HK-2 (cell line): ENCODE measurements around the gene TLR9.
"Not testable (repeated sequence)": the region's sequence is repeated elsewhere in the genome, so short reads cannot be mapped to it uniquely, and the experiment has no call there.

Experiments used
- DNase-seq: peaks from one replicate; pipeline ENCODE4 v3.0.0-alpha.2; 2018; ENCODE audit not compliant: unreplicated experiment

TLR9 gene, protein sequence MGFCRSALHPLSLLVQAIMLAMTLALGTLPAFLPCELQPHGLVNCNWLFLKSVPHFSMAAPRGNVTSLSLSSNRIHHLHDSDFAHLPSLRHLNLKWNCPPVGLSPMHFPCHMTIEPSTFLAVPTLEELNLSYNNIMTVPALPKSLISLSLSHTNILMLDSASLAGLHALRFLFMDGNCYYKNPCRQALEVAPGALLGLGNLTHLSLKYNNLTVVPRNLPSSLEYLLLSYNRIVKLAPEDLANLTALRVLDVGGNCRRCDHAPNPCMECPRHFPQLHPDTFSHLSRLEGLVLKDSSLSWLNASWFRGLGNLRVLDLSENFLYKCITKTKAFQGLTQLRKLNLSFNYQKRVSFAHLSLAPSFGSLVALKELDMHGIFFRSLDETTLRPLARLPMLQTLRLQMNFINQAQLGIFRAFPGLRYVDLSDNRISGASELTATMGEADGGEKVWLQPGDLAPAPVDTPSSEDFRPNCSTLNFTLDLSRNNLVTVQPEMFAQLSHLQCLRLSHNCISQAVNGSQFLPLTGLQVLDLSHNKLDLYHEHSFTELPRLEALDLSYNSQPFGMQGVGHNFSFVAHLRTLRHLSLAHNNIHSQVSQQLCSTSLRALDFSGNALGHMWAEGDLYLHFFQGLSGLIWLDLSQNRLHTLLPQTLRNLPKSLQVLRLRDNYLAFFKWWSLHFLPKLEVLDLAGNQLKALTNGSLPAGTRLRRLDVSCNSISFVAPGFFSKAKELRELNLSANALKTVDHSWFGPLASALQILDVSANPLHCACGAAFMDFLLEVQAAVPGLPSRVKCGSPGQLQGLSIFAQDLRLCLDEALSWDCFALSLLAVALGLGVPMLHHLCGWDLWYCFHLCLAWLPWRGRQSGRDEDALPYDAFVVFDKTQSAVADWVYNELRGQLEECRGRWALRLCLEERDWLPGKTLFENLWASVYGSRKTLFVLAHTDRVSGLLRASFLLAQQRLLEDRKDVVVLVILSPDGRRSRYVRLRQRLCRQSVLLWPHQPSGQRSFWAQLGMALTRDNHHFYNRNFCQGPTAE

DNA sequence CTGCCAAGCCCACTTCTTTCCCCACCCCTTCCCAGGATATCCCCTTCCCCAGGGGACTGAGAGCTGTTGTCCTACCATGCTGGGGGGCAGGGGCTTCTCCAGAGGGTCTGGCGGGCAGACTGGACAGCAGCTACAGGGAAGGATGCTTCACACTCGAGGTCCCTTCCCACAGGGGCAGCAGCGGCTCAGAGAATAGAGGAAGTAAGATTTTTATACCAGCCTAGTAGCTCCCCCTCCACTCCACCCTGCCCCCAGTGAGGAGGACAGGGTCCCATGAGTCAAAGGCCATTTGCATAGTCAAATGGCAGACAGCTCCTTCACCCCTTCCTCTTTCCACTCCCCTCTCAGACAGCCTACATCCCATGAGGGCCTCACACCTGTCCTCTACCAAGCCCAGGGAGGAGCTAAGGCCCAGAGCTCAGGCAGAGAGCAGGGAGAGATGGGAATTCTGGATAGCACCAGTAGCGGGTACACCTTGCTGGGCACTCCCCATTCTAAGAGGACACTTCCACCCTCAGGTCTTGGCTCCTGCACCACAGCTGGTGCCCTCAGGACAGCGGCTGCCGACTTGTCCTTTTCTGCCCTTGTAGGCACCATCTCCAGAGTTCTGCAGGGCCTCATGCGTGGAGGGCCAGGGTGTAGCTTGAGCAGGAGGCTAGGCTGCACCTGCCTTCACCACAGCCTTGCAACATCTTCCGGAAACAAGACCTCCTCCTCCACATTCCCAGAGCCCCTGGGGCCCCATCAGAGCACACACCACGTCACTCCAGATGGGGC lies at the start of gene TLR9:
TLR9 (minus strand) TSS at position 194 of the 777 bp plus-strand sequence; CDS start at position 78, 116 bp downstream.
- no peak for DNase-seq

DNA sequence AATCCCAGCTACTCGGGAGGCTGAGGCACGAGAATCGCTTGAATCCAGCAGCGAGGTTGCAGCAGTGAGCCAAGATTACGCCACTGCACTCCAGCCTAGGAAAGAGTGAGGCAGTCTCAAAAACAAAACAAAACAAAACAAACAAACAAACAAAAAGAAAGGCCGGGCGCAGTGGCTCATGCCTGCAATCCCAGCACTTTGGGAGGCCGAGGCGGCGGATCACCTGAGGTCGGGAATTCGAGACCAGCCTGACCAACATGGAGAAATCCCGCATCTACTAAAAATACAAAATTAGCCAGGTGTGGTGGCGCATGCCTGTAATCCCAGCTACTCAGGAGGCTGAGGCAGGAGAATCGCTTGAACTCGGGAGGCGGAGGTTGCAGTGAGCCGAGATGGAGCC lies 49.3 kb upstream of the TLR9 start:
- not testable (repeated sequence) for DNase-seq

DNA sequence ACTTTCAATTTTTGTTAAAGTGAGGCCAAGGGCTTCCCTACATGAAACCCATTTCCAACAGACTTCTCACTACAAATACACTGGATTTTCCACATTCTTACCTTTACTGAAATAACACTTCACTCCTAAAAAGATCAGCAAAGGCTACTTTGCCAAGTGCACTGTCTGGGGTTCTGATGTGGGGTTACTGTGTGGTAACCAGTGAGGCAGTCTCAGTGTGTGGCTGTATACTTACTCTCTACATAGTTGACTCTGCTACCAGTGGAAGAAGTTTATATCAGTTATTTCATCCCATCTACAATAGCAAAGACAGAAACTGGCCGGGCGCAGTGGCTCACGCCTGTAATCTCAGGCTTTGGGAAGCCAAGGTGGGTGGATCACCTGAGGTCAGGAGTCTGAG lies 47.4 kb upstream of the TLR9 start:
- no peak for DNase-seq

DNA sequence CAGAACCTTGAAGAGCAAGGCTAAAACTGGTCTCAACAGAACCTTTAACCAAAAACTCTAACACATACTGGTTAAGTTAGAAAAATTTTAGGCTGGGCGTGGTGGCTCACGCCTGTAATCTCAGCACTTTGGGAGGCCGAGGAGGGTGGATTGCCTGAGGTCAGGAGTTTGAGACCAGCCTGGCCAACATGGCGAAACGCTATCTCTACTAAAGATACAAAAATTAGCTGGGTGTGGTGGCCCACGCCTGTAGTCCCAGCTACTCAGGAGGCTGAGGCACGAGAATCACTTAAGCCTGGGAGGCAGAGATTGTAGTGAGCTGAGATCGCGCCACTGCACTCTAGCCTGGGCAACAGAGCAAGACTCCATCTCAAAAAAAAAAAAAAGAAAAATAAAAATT lies 46.7 kb upstream of the TLR9 start:
- DNase-seq = not testable (repeated sequence)

DNA sequence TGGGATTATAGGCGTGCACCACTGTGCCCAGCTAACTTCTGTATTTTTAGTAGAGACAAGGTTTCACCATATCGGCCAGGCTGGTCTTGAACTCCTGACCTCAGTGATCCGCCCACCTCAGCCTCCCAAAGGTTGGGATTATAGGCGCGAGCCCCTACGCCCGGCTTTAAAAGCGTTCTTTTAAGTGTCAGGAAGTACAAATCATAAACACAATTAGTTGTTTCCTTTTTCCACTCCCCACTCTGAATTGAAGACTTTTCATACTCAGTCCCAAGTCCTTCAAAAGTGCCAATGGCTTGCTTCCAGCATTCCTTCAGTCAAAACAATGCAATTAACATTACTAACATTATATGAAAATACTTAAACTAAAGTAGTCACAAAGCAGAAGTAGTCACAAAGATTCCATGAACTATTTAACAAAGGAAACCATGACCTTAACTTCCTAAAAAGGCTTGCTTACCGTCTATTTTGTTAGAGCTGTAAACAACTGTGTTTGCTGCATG lies 44.9 kb upstream of the TLR9 start:
- no peak for DNase-seq

DNA sequence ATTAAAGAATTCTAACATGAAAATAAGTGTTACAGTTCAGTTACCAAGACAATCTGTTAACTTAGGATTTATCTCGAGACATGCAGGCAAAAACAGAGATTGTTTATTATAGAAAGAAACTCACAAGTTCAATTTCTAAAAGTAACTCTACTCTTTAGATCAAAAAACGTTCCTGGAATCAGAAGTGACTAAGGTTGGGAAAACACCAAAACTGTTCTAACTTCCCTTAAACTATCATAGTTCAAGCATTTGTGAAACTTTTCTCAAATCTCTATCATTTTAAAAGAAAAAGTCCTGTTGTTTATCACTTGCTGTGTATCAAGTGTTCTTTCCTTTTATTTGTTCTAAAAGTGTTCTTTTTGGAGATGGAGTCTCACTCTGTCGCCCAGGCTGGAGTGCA lies 44.3 kb upstream of the TLR9 start:
- no peak for DNase-seq

DNA sequence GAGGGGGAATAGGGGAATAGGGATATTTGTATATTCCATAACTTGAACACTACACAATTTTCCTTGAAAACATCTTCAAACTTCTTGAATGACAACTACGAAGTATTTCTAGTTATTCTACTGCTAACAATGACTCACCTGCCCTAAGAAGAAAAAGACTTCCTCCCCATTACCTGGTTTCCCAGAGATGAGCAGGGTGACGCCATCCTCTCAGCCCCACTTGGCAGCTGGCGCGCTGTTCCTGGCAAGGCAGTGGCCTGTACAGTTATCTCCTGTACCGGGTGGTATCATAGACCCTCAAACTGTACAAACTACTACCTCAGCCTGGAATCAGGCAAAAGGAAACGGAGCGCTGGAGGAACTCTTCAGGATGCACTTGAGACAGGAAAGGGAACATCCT lies 42.6 kb upstream of the TLR9 start:
- DNase-seq = no peak

DNA sequence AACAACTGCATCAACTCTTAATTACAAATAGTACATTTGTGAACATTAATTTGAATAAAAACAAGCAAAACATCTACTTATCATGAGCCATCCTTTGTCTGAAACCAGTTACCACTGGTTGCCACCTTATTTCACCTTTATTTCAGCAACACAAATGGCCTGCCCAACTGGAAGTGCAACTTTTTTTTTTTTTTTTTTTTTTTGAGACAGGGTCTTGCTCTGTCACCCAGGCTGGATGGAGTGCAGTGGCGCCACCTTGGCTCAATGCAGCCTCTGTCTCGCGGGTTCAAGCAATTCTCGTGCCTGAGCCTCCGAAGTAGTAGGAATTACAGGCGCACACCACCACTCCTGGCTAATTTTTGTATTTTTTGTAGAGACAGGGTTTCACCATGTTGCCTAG lies 39.9 kb upstream of the TLR9 start:
- no peak for DNase-seq

DNA sequence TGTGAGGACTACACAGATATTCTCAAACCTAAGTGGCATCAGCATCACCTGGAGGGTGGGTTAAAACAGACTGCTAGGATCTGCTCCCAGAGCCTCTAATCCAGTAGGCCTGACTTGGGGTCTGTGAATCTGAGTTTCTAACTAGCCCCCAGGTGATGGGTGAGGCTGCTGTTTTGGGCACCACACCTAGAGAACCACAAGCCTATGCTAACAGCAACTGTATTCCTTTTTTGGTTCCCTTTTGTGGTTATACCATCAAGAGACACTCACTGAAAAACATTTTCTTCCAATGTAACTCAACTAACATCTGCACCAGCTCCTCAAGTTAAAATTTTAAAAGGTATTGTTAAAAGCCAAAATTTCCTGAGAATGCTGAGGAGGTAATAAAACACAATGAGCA lies 37.0 kb upstream of the TLR9 start:
- no peak for DNase-seq

DNA sequence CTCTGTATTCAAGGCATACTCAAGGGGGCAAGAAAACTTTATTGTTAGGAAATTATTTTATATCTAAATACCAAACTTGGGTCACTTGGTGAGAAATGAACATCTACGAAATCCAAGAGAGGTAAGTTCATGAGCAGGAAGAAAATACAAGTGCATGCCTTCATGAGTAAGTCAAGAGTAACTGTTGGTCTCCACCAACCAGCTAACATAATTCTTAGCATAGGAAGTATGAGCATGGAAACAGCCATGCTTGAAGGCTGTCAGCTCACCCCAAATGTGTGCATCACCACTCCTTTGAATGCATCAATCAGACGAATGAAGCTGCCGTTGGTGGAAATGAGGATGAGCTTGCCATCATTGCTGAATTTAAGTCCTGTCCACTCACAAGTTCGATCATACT lies 34.0 kb upstream of the TLR9 start:
- DNase-seq = no peak

DNA sequence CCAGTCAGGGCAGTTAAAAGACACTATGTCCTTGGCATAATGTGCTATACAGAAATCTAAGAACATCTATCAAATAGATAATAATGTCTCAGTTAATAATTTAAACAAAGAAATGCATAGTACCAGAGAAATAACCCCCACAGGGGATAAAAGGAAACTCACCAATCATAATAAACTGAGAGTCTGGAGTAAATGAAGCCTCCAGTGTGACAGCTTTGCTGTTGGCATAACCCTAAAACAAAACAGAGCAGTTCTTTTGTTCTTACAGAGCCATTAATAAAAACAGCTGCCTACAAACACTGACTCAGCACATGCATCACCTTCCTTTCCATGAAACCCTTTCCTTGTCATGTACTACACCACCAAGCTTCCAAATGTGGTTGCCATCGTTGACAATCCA lies 33.6 kb upstream of the TLR9 start:
- no peak for DNase-seq

DNA sequence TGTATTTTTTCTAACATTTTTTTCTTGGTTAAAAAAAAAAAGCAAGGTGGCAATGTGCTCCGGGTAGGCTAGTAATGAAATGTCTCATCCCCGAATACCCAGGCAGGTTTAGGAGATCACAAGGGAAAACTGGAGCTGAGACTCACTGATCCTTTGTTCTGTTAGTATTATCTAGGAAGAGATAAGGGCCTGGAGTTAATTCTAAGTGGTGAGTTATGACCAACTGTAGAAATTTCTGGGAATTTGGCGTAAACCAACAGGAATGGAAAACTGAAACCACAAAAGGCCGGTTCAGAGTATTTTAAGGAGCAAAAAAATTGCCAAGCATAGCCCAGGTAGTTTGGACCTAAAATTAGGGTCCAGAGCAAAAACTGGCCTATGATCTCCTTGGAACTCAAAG lies 32.5 kb upstream of the TLR9 start:
- no peak for DNase-seq

DNA sequence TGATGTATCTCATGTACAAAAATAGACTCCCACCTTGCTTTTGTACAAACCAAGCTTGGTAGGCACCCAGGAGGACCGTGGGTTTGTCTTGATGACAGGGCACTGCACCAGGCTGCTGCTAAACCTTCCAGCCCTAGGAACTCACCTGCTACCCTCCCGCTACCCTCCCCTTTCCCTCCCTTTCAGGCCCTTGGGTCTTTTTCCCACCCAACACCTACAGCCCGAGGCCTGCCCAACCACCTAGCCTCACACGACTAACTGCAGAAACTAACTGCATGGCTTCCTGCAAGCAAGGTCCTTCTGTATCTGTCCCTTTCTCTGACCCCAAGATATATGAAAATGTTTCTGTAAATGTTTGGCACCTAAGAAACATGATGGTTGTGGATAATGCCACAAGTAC lies 31.2 kb upstream of the TLR9 start:
- DNase-seq = no peak

DNA sequence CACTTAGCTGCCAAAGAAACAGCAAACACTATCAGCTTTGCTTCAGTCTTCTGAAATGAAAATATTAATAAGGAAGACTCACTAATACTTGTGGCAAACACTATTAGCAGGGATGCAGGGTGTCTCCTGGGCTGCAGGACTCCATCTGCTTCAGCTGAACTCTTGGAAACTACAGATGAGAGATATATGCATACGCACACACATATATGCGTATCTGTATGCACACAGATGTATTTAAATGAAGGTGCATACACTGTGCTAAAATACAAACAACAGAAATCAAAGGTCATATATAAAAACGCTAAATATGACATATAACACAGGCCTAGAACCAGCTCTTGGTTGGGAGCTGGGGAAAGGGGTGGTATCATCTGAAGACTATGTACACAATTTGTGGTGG lies 30.7 kb upstream of the TLR9 start:
- no peak for DNase-seq

DNA sequence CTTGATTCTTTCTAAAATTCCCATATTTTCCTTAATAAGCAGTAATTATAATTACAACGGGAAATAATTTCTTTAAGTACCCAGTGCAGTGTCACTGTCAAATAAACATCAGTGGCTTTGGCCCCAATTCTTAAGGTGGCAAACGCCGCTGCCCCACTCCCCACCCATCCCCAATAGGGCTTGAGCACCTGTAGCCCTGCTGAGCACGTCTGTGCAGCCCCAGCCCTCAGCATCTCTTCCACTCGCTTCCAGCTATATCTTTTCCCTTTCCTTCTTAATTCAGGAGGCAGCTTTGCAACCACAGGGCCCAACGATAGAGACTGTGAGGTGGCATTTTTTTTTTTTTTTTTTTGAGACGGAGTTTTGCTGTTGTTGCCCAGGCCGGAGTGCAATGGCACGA lies 29.2 kb upstream of the TLR9 start:
- DNase-seq = no peak

DNA sequence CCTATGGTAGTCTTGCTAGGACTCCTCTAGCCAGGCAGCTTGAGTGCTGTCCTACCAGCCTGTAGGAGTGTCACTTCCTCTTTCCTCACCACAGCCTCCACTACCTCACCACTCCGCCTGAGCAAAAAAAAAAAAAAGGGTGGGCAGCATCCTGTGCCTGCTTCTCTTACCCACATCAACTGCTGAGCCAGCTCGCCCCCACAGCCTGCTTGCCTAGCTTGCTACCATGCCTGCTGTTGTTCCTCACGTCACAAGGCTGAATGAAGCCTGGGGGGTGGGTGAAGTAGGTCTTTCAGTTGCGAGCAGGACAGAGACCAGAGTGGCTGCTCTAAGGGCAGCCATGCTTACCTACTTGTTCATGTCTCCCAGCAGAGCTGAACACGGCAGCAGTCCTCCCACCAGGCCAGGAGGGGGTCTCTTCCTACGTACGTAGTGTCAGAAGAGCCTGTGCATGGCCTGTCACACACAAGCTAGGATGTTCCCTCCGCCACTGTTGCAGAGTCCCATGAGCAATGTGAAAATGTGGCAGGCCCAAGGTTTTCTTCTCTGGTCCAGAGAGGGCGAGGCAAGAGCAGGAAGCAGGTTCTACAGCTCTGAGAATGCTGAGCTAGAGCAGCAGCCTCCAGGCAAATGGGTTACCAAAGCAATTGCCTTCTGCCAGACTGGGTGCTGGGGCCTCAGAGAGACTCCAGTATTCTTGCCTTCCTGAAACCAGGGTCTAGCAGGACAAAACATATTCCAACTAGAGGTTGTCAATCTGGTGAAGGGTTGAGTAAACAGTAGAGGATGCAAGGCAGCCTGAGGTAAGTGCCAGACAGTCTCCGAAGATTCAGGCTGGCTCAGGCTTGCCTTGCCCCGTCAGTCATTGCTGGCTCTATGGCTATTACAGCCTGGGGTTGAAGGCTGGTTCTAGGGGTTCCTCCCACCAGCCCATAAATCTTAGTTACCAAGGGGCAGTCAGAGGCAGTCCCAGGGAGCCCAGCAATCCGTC lies 28.2 kb upstream of the TLR9 start:
- DNase-seq = no peak

DNA sequence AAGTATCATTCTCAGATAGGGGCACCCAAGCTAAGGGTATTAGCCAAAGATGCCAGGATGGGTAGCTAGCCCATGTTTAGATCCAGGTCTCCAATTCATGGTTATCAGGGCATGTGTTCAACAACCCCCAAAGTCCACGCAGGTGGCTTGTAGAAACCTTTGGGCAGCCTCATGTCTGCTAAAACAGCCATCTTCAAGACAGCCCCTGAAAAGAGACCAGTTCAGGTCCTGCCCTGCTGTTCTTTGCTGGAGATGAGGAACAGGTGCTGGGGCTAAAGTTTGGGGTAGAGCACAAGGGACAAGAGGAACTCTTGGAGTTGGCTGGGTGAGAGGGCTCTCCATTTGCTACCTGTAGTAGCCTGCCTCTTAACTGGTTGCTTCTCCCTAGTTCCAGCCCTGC lies 24.7 kb upstream of the TLR9 start:
- no peak for DNase-seq

DNA sequence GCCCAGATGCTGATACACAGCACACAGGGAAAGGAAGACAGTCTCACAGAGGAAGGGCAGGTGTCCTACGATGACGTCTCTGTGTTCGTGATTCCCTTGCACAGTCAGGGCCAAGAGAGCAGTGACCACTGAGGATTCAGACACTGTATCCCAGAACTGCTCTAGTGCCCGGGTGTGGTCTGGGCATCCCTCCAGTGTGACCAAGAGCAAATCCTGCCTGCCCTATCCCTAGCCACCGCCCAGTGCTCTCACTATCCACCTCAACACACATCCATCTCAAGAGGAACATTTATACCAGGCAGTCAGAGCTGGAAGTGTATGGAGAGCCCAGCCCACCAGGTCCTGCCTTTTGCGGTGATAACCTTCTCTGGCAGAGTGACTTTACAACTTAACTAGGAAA lies 24.2 kb upstream of the TLR9 start:
- no peak for DNase-seq

DNA sequence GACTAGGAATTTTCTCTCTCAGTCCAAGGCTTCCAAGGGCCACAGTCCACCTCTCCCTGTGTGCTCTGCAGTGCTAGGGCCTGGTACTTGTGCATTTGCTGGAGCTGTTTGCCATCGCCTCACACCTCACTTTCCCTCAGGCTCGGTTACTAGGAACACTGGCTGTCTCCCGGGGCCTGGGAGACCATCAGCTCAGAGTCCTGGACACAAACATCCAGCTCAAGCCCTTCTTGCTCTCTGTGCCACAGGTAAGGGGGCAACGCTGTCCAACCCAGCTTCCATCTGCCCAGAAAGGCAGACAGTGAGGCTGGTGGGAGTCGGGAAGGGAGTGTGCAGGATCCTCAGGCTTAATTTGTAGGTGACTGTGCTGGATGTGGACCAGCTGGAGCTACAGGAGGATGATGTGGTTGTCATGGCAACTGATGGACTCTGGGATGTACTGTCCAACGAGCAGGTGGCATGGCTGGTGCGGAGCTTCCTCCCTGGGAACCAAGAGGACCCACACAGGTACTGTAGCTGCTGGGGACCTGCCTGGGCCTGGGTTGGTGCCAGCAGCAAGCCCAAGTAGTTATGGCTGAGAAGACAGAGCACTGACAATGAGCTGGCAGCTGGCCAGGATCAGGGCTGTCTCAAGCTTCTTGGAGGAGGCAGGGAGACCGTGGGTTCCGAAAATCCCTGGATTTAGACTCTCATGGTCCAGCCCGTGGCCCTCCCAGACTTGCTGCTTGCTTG lies 23.5 kb upstream of the TLR9 start:
- no peak for DNase-seq

DNA sequence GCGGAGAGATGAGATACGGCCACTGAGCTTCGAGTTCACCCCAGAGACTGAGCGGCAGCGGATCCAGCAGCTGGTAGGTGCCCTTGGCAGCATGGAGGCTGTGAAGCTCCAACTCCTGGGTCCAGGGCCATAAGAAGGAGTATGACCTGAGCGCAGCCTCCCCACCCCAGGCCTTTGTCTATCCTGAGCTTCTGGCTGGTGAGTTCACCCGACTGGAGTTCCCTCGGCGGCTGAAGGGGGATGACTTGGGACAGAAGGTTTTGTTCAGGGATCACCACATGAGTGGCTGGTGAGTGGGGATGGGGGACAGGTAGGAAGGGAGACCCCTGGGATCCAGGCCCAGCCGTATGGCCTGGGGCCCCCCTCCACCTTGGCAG lies 22.7 kb upstream of the TLR9 start:
- no peak for DNase-seq
